Stimulated activated naive CD4-positive, alpha-beta T cell treated with Interleukin-2 at 50 U/mL for 16 hours (primary cell): ENCODE results near the gene NDUFA1.
"Not testable (repeated sequence)": the region's sequence is repeated elsewhere in the genome, so short reads cannot be mapped to it uniquely, and the experiment has no call there.

ENCODE experiments used
- DNase-seq: peaks from one replicate; lab custom pipeline; 2025; lab: John Stamatoyannopoulos, UW

Gene NDUFA1

GRCh38 chrX:119871599-119872395 is at the start of gene NDUFA1, which contains the start of gene RNF113A:
TSS of gene NDUFA1 (plus strand) at chrX:119871832. CDS start at chrX:119871912, 80 bp downstream.
TSS of gene RNF113A (minus strand) at chrX:119871733. CDS start at chrX:119871613, 120 bp downstream.
- peak; percentile 81 for DNase-seq

GRCh38 chrX:119824221-119824620 is 47.4 kb upstream of the NDUFA1 start:
- not testable (repeated sequence) for DNase-seq

- DNase-seq = no peak
Observed at GRCh38 chrX:119826399-119826959, 45.2 kb upstream of the NDUFA1 start.

- DNase-seq = no peak
Observed at GRCh38 chrX:119828446-119828845, 43.2 kb upstream of the NDUFA1 start.

GRCh38 chrX:119833905-119834304 is 37.7 kb upstream of the NDUFA1 start:
- DNase-seq = no peak

GRCh38 chrX:119852382-119853353 is 19.0 kb upstream of the NDUFA1 start, which contains the start of gene UPF3B:
TSS of gene UPF3B (minus strand) at chrX:119852963. CDS start at chrX:119852928, 35 bp downstream.
- DNase-seq = peak; percentile 94

- DNase-seq = no peak
Observed at GRCh38 chrX:119853444-119853843, 18.2 kb upstream of the NDUFA1 start.

- DNase-seq = peak; percentile 15
Observed at GRCh38 chrX:119870626-119871131, 953 bp upstream of the NDUFA1 start.

- no peak for DNase-seq
Observed at GRCh38 chrX:119871245-119871598, 410 bp upstream of the NDUFA1 start.

GRCh38 chrX:119878740-119879139 is 7.1 kb downstream of the NDUFA1 start:
- no peak for DNase-seq

GRCh38 chrX:119880076-119880475 is 8.4 kb downstream of the NDUFA1 start:
- no peak for DNase-seq

- no peak for DNase-seq
Observed at GRCh38 chrX:119880552-119881437, 9.2 kb downstream of the NDUFA1 start.

- DNase-seq = no peak
Observed at GRCh38 chrX:119885554-119886428, 14.2 kb downstream of the NDUFA1 start.

- peak; percentile 35 for DNase-seq
Observed at GRCh38 chrX:119887721-119888425, 16.2 kb downstream of the NDUFA1 start.

- DNase-seq = not testable (repeated sequence)
Observed at GRCh38 chrX:119890626-119891025, 19.0 kb downstream of the NDUFA1 start.

- DNase-seq = not testable (repeated sequence)
Observed at GRCh38 chrX:119891961-119892692, 20.5 kb downstream of the NDUFA1 start.

GRCh38 chrX:119895843-119896326 is 24.3 kb downstream of the NDUFA1 start, which contains the start of gene AKAP14:
TSS of gene AKAP14 (plus strand) at chrX:119895893. CDS start at chrX:119903224, 7,331 bp downstream.
- no peak for DNase-seq

- no peak for DNase-seq
Observed at GRCh38 chrX:119899125-119899524, 27.5 kb downstream of the NDUFA1 start.
